RPMI7951 (cell line): ENCODE results near the gene PVALB. TPM values are rescaled to one million over a fixed set of nuclear protein-coding genes. Genes with fewer than 3 reads are reported as not detected.
A peak's percentile ranks its signal among the peaks of the same experiment; 100 is the strongest.

ENCODE experiments used
- DNase-seq: peaks from one replicate; pipeline ENCODE4 v3.0.0-alpha.2; 2012; ENCODE audit warnings: low read depth
- total RNA-seq: library from RNA; depleted of rRNA; stranded (reverse); fragments of >200 nt; shearing (Covaris generic); gene quantifications from 2 replicates; pipeline ENCODE4 v1.2.3, GENCODE V29; 2014; rRNA removed

The PVALB gene, protein sequence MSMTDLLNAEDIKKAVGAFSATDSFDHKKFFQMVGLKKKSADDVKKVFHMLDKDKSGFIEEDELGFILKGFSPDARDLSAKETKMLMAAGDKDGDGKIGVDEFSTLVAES
- total RNA-seq = not detected in 2 replicates

DNA sequence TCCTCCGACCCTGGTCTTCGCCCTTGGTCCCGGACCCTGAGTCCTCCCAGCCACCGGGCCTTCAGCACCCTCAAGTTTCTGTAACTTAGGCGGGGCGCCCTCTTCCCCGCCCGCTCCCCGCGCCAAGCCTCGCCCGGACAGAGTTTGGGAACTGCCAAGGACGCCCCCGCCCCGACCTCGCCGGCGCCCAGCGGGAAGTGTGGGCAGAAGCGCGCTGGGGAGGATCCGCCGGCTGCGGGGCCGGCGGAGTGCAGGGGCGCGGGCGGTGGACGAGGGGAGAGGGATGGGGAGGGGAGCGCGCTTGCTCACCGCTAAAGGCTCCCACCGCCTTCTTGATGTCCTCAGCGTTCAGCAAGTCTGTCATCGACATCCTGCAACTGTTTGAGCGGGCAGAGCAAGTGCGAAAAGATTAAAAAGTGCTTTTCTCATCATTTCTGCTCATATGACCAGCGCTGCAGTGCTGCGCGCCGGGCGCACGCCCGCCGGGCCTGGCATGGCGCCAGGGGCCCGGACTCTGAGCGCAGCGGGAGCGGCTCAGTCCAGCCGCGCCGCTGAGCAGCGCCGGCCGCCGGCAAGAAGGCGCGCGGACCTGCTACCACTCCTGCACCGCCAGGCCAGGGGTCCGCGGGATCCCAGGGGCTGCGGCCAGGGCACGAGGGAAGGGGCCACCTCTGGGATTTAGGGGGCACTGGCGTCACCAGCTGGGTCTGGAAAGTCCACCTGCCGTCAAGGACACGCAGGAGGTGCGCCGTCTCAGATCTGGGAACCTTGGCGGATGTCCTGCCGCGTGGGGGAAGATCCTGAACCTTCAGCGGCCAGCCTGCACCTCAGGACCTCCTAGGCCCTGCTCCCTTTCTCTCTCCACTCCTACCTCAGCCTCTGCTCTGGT, at the start of gene PVALB:
Gene PVALB, minus strand, starts transcription at position 400 of the 889 bp plus-strand sequence. Its CDS starts 30 bp downstream, at position 370.
- peak; percentile 23 for DNase-seq

DNA sequence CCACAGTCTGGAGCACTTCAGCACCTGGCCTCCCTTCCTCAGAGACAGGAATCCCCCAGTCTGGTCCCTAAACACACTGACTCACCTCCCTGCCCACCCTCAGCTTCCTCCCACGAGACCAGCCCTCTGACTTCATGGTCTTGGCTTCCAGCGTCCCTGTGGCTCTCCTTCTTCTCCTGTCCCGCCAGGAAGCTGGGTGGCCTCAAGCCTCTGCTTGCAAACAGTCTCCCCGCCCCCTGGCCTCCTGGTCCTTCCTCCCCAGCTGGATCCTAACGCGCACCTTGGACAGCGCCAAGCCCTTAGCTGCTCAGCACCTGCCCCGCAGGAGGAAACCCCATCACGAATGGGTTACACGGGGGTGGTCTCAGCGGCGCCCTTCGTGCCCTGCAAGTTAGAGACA, 48.5 kb upstream of the PVALB start:
- peak; percentile 10 for DNase-seq

DNA sequence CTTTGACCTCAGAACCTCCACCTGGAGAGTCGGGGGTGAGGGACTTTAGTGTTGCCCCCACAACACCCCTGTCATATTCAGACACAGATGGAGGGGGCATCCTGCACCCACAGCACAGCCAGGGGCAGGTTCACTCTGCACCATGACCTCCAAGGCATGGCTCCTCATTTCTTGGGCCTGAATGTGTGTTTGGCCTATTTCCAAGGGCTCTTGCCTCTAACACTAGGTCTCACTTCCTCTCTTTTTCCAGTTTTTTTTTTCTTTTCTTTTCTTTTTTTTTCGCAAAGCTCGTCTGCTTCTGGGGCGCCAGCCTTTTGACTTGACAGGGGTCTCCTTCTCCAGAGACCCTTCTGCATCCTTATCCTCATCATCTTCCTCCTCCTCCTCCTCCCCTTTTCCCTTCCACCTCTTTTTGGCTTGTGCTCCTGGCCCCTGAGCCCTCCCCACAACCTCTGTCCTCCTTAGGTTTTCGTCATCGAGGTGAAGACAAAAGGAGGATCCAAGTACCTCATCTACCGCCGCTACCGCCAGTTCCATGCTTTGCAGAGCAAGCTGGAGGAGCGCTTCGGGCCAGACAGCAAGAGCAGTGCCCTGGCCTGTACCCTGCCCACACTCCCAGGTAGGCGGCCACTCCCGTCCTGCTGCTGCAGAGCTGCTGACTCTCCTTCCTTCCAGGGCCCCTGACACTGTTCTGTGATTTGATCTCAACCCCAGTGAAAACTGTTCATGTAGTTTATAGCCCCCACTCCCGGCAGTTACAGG, 47.8 kb upstream of the PVALB start:
- no peak for DNase-seq

GRCh38 chr22:36863979-36864378, 47.1 kb upstream of the PVALB start:
- DNase-seq = no peak

- DNase-seq = no peak
Measured at GRCh38 chr22:36863281-36863680, 46.4 kb upstream of the PVALB start.

GRCh38 chr22:36862251-36863242, 45.7 kb upstream of the PVALB start:
- no peak for DNase-seq

- no peak for DNase-seq
Measured at GRCh38 chr22:36860821-36861659, 44.2 kb upstream of the PVALB start, which contains the start of gene NCF4. Gene NCF4 (plus strand): TSS chr22:36861006. CDS start chr22:36861172, 166 bp downstream.

GRCh38 chr22:36860438-36860820, 43.6 kb upstream of the PVALB start:
- no peak for DNase-seq

GRCh38 chr22:36860017-36860416, 43.2 kb upstream of the PVALB start:
- DNase-seq = no peak

DNA sequence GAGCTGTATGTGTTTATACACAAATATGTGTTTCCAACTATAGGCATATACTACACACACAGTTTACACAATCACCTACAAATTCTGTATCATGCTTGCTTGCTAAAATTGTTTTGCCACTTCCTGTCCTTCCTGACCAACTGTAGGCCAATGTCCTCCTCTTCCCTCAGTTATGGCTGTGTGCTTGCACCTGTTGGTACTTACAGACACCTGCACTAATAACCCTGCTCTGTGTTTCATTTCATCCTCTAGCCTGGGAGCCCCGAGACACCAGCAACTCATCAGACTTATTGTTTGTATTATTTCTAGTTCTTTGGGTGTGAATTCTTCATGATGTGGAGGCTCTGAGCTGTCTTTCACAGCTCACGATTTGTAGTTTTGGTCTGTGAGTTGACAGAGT, 42.1 kb upstream of the PVALB start:
- DNase-seq = no peak

GRCh38 chr22:36858156-36858555, 41.3 kb upstream of the PVALB start:
- DNase-seq = no peak

GRCh38 chr22:36856792-36857135, 39.9 kb upstream of the PVALB start:
- DNase-seq = no peak

- peak; percentile 68 for DNase-seq
Measured at GRCh38 chr22:36856121-36856791, 39.4 kb upstream of the PVALB start.

DNA sequence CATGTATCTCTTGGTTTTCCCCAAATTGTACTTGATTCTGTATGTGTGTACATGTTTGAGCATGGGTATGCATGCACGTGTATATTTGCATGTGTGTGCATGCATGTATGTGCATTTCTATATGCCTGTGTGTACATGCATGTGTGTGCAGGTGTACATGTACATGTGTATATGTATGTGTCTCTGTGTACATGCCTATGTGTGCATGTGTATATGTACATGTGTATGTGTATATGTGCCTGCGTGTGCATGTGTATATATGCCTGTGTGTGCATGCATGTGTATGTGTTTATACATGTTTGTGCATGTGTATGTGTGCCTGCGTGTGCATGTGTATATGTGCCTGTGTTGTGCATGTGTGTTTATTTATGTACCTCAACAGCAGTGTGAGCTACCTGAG, 38.6 kb upstream of the PVALB start:
- DNase-seq = no peak

GRCh38 chr22:36853407-36854099, 36.7 kb upstream of the PVALB start:
- DNase-seq = peak; percentile 49

DNA sequence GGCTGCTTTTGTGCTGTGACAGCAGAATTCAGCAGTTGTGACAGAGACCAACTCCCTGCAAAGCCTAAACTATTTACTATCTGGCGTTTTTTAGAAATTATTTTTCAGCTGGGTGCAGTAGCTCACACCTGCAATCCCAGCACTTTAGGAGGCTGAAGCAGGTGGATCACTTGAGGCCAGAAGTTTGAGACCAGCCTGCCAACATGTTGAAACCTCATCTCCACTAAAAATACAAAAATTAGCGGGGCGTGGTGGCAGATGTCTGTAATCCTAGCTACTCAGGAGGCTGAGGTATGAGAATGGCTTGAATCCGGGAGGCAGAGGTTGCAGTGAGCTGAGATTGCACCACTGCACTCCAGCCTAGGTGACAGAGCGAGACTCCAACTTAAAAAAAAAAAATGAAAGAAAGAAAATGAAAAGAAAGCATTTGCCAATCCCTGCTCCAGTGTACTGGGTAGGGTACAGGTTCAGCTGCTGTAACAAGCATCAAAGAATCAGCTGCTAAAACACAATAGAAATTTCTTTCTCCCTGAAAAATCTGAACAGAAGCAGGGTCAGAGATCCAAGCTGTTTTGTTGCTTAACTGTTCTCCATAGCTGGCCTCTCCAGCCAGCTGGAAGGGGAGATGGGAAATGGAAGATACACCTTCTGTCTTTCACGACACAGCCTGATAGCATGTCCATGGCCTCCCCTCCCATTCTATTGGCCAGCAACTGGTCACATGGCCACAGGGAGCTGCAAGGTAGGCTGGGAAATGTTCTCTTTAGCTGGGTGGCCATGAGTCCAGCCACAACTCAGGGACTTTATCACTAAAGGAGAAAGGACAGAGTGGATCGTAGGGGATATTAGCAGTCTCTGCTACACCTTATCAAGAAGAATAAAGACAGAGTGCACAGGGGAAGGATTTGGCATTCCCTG, 35.5 kb upstream of the PVALB start:
- DNase-seq = no peak

DNA sequence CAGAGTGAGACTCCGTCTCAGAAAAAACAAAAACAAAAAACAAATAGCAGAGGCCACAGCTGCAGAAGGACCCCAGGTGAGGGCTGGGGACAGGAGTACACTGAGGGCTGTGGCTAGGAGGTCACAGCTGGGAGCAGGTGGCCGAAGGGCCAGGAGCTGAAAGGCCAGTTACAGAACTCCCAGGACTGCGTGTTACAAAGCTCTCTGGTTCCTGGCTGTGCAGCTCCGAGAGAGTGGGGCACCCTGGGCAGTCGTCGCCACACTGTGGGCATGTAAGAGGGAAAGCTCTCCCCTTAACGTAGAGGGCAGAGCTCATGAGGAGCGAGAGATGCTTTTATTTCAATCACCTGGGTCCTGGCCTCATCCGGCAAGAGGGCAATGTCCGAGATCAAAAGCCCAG, 33.8 kb upstream of the PVALB start:
- no peak for DNase-seq

DNA sequence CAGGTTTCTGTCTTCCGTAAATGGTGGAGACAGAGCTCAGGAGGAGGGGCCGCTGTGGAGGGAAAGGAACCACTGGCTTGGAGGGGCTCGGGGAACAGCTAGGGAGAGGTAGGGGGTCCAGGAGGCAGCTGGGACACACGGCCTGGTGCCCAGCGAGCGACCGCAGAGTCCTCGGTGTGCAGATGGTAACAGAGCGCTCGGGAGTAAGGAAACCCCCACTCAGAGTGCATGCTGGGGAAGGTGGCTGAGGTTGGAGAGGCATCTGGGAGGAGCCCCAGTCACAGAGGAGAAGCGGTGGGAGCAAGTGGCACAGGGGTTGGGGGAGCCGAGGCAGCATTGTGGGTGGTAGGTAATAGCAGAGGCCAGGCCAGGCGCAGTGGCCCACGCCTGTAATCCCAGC, 33.2 kb upstream of the PVALB start:
- no peak for DNase-seq
